T-helper 1 cell treated with Interleukin-12 subunit alpha and Interleukin-12 subunit beta and Interleukin-4 antibody, amounts not matched to agents 30 ng/mL and 1 ng/mL, for 36 hours (primary cell): ENCODE data around the gene TOM1L2. TPM values are rescaled to one million over a fixed set of nuclear protein-coding genes. Genes with fewer than 3 reads are reported as not detected.

Experiments used
- intact Hi-C: fragments of 100-400 bp; cut with micrococcal nuclease; formaldehyde crosslinking; loops from one replicate; pipeline ENCODE4 v1.15.1; 2024
- total RNA-seq: library from RNA; stranded (reverse); gene quantifications from 2 replicates; pipeline ENCODE4 v1.2.3, GENCODE V29; 2022

Gene TOM1L2
- total RNA-seq, 1 donor from 2014 or later = 31.9 TPM

- intact Hi-C loops = no loop called here
Measured at GRCh38 chr17:17900615-17901520, 71.3 kb downstream of the TOM1L2 start.

GRCh38 chr17:17899486-17899885, 72.7 kb downstream of the TOM1L2 start:
- intact Hi-C loops = no loop called here

GRCh38 chr17:17898673-17899072, 73.5 kb downstream of the TOM1L2 start:
- intact Hi-C loops = no loop called here

- intact Hi-C loops = no loop called here
Measured at GRCh38 chr17:17897442-17897841, 74.8 kb downstream of the TOM1L2 start.

- intact Hi-C loops = no loop called here
Measured at GRCh38 chr17:17896746-17897145, 75.5 kb downstream of the TOM1L2 start.

GRCh38 chr17:17893801-17894644, 78.2 kb downstream of the TOM1L2 start:
- intact Hi-C loops = no loop called here

- intact Hi-C loops = no loop called here
Measured at GRCh38 chr17:17892731-17893130, 79.5 kb downstream of the TOM1L2 start.

GRCh38 chr17:17892009-17892408, 80.2 kb downstream of the TOM1L2 start:
- intact Hi-C loops = no loop called here

GRCh38 chr17:17890773-17891759, 81.1 kb downstream of the TOM1L2 start:
- intact Hi-C loops = loop anchor here (1.0 kb wide), 2 partner anchors 81 to 142 kb away; partner anchors contain the start of genes DRC3 and TOM1L2

GRCh38 chr17:17889922-17890321, 82.3 kb downstream of the TOM1L2 start:
- intact Hi-C loops = no loop called here

- intact Hi-C loops = no loop called here
Measured at GRCh38 chr17:17888821-17889220, 83.4 kb downstream of the TOM1L2 start.

GRCh38 chr17:17888371-17888770, 83.8 kb downstream of the TOM1L2 start:
- intact Hi-C loops = no loop called here

- intact Hi-C loops = no loop called here
Measured at GRCh38 chr17:17887752-17888304, 84.4 kb downstream of the TOM1L2 start.

- intact Hi-C loops = no loop called here
Measured at GRCh38 chr17:17886726-17887125, 85.5 kb downstream of the TOM1L2 start.

GRCh38 chr17:17886226-17886625, 86.0 kb downstream of the TOM1L2 start:
- intact Hi-C loops = no loop called here

- intact Hi-C loops = no loop called here
Measured at GRCh38 chr17:17884391-17885357, 87.5 kb downstream of the TOM1L2 start.

GRCh38 chr17:17883801-17884200, 88.4 kb downstream of the TOM1L2 start:
- intact Hi-C loops = no loop called here

- intact Hi-C loops = no loop called here
Measured at GRCh38 chr17:17882082-17882581, 90.1 kb downstream of the TOM1L2 start.

- intact Hi-C loops = no loop called here
Measured at GRCh38 chr17:17880577-17881196, 91.5 kb downstream of the TOM1L2 start.
